Liver (tissue), 9 donors: ENCODE data around the gene INPP4B. TPM values are rescaled to one million over a fixed set of nuclear protein-coding genes. Genes with fewer than 3 reads are reported as not detected.

Source experiments
- DNase-seq: peaks from one replicate; pipeline ENCODE4 v3.0.0-alpha.2; 2017; ENCODE audit warnings: low spot score
- H3K27ac ChIP-seq, 2 donors: one replicate each; pipeline ENCODE4 v1.7.0; 2013; ENCODE audit warnings: inconsistent platforms in 2 of 2, low read length in 2 of 2, control low read depth in 1 of 2, low read depth in 1 of 2, mild to moderate bottlenecking in 1 of 2
- H3K27me3 ChIP-seq, 4 donors: one replicate each; pipeline versions ENCODE4 v1.6.1 to v1.7.0; 2013; ENCODE audit warnings: low read length in 3 of 4, inconsistent platforms in 1 of 4, mild to moderate bottlenecking in 1 of 4, moderate library complexity in 1 of 4; ENCODE audit not compliant: control insufficient read depth in 4 of 4, insufficient read depth in 4 of 4
- H3K36me3 ChIP-seq, 4 donors: one replicate each; pipeline versions ENCODE4 v1.6.1 to v1.7.0; 2013; ENCODE audit warnings: low read length in 3 of 4, mild to moderate bottlenecking in 3 of 4, low read depth in 1 of 4, moderate library complexity in 1 of 4; ENCODE audit not compliant: control insufficient read depth in 4 of 4, insufficient read depth in 3 of 4
- H3K4me1 ChIP-seq, 4 donors: one replicate each; pipeline versions ENCODE4 v1.6.1 to v1.7.0; 2013; ENCODE audit warnings: low read length in 3 of 4, mild to moderate bottlenecking in 3 of 4, moderate library complexity in 1 of 4; ENCODE audit not compliant: control insufficient read depth in 4 of 4, insufficient read depth in 4 of 4
- H3K4me3 ChIP-seq, 3 donors: one replicate each; pipeline versions ENCODE4 v1.6.1 to v1.7.0; 2013; ENCODE audit warnings: low read length in 3 of 3, control low read depth in 1 of 3, low read depth in 1 of 3, mild to moderate bottlenecking in 1 of 3
- H3K9ac ChIP-seq, 2 donors: one replicate each; pipeline ENCODE4 v1.7.0; 2013; ENCODE audit warnings: low read length in 2 of 2, mild to moderate bottlenecking in 2 of 2, moderate library complexity in 2 of 2, control low read depth in 1 of 2, low read depth in 1 of 2
- H3K9me3 ChIP-seq, 4 donors: one replicate each; pipeline versions ENCODE4 v1.6.1 to v1.7.0; 2013; ENCODE audit warnings: low read length in 3 of 4; ENCODE audit not compliant: control insufficient read depth in 4 of 4
- EGR1 ChIP-seq, 2 donors: IDR thresholded peaks; 2 replicates each; pipeline ENCODE4 v1.6.1; 2016 to 2018; ENCODE audit warnings: antibody characterized with exemption in 2 of 2, low read depth in 2 of 2
- FOXA1 ChIP-seq: IDR thresholded peaks from 2 replicates; pipeline ENCODE4 v1.6.1; 2016; ENCODE audit warnings: antibody characterized with exemption
- FOXA2 ChIP-seq: IDR thresholded peaks from 2 replicates; pipeline ENCODE4 v1.6.1; 2016; ENCODE audit warnings: antibody characterized with exemption
- GABPA ChIP-seq, 2 donors: IDR thresholded peaks in 1 of 2; conservative IDR thresholded peaks in 1 of 2; 2 replicates each; pipeline ENCODE4 v1.6.1; 2016; ENCODE audit warnings: antibody characterized with exemption in 2 of 2, mild to moderate bottlenecking in 1 of 2, moderate library complexity in 1 of 2
- HNF4G ChIP-seq: IDR thresholded peaks from 2 replicates; pipeline ENCODE4 v1.6.1; 2016; ENCODE audit warnings: antibody characterized with exemption
- JUND ChIP-seq, 2 donors: IDR thresholded peaks; 2 replicates each; pipeline ENCODE4 v1.6.1; 2016; ENCODE audit warnings: antibody characterized with exemption in 2 of 2
- NR2F2 ChIP-seq: IDR thresholded peaks from 2 replicates; pipeline ENCODE4 v1.6.1; 2016; ENCODE audit warnings: antibody characterized with exemption
- RAD21 ChIP-seq, 2 donors: IDR thresholded peaks; 2 replicates each; pipeline ENCODE4 v1.6.1; 2016; ENCODE audit warnings: antibody characterized with exemption in 2 of 2, mild to moderate bottlenecking in 2 of 2
- RXRA ChIP-seq, 2 donors: IDR thresholded peaks; 2 replicates each; pipeline ENCODE4 v1.6.1; 2017 to 2018; ENCODE audit warnings: antibody characterized with exemption in 2 of 2, mild to moderate bottlenecking in 1 of 2
- SP1 ChIP-seq: IDR thresholded peaks from 2 replicates; pipeline ENCODE4 v1.6.1; 2018; ENCODE audit warnings: antibody characterized with exemption, mild to moderate bottlenecking
- TAF1 ChIP-seq: conservative IDR thresholded peaks from 2 replicates; pipeline ENCODE4 v1.6.1; 2016; ENCODE audit warnings: antibody characterized with exemption, mild to moderate bottlenecking
- YY1 ChIP-seq: IDR thresholded peaks from 2 replicates; pipeline ENCODE4 v1.6.1; 2016; ENCODE audit warnings: antibody characterized with exemption, mild to moderate bottlenecking
- WGBS: extraction: QIAGEN DNeasy Blood & Tissue Kit; methylation state at CpG from one replicate; pipeline ENCODE4 v1.1.7; 2013; 5-methylcytosine and 5-hydroxymethylcytosine counted together
- polyA plus RNA-seq, 2 donors: library from polyadenylated mRNA; stranded (reverse) in 1 of 2; unstranded in 1 of 2; fragments of 200-250 nt in 1 of 2; fragments of >200 nt in 1 of 2; fragmentation: Nextera tagmentation in 1 of 2; extraction: Ambion mirVana in 1 of 2; gene quantifications; one replicate each; pipeline versions ENCODE4 v1.2.1 to v1.2.3, GENCODE V29; 2013 to 2015
- total RNA-seq, 2 donors: library from RNA; depleted of rRNA; stranded (reverse); fragments of >200 nt; gene quantifications; one replicate each; pipeline ENCODE4 v1.2.3, GENCODE V29; 2014
- TF ChIP-seq, protein P1 (sequence below): IDR thresholded peaks from 2 replicates; pipeline ENCODE4 v1.6.1; 2016; ENCODE audit warnings: antibody characterized with exemption
- TF ChIP-seq, protein P2 (sequence below): IDR thresholded peaks from 2 replicates; pipeline ENCODE4 v1.6.1; 2016; ENCODE audit warnings: antibody characterized with exemption
- TF ChIP-seq, protein P3 (sequence below): fragments of 150-350 bp; IDR thresholded peaks from 2 replicates; pipeline ENCODE4 v1.5.1; 2017; ENCODE audit warnings: improper control_type of control experiment, low read depth, low read length; ENCODE audit not compliant: missing input control
- TF ChIP-seq, protein P4 (sequence below): IDR thresholded peaks from 2 replicates; pipeline ENCODE4 v1.6.1; 2016; ENCODE audit warnings: antibody characterized with exemption
- donor health status: healthy.
- donor health status: healthy.
- donor health status: healthy.
- donor health status: healthy.
- donor health status: healthy.

INPP4B gene
- total and polyA plus RNA-seq, 4 donors, result 0.43 to 2.8 (median 1.6) TPM

DNA sequence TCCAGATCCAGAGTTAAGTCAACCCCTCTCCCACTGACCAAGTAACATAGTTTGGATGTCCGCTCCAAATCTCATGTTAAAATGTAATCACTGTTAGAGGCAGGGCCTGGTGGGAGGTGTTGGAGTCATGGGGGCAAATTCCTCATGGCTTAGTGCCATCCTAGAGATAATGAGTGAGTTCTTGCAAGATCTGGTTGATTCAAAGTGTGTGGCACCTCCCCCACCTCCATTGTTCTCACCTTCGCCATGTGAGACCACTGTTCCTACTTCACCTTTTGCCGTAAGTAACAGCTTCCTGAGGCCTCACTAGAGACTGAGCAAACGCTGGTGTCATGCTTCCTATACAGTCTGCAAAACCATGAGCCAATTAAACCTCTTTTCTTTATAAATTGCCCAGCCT lies 548.8 kb downstream of the INPP4B start:
- Histone ChIP-seq H3K4me3 (no peak overlapping the region), H3K36me3 (no peaks in the 10 kb centered on the region), H3K9me3 (no peaks in the 10 kb centered on the region), H3K4me1 (no peaks in the 10 kb centered on the region), H3K27me3 (peaks cover 0 to 3% (median 0%) of the 10 kb centered on the region in 4 donors), H3K9ac (no peak overlapping the region), H3K27ac (no peak overlapping the region)
- TF ChIP-seq GABPA (IDR thresholded peaks at IDR 0.05 in 1 of 2, conservative IDR thresholded peaks at IDR 0.05 in 1 of 2) (no peak), YY1 (no peak), FOXA1 (no peak), FOXA2 (no peak), NR2F2 (no peak), HNF4G (no peak), SP1 (no peak)
- TF ChIP-seq, protein P1, sequence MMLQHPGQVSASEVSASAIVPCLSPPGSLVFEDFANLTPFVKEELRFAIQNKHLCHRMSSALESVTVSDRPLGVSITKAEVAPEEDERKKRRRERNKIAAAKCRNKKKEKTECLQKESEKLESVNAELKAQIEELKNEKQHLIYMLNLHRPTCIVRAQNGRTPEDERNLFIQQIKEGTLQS, result no peak
- 86% methylated on average over 4 of the region's 4 CpGs for WGBS
- DNase-seq, result no peak

DNA sequence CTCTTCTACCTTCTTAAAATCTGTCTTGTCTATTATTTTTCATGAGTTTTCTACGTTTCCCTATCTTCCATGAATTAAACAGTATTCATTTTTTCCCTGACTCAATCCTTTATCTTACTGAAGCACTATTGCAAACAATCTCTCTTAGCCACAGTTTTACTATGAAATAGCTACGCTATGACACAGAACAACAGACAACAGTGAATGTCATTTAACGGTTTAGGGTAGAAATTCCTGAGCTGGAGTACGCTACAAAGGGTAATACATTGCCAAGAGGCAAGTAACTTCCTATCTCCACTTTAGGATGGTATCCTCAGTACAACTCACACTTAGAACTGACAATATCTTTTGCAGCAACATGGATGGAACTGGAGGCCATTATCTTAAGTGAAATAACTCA lies 552.6 kb downstream of the INPP4B start:
- TF ChIP-seq YY1 (no peak), FOXA1 (no peak), JUND (IDR thresholded peaks at IDR 0.05) (no peak), HNF4G (no peak), RXRA (IDR thresholded peaks at IDR 0.05) (no peak), RAD21 (IDR thresholded peaks at IDR 0.05) (no peak), FOXA2 (no peak), EGR1 (IDR thresholded peaks at IDR 0.05; ENCODE audit: low read depth in 2 of 2) (no peak), TAF1 (no peak)
- TF ChIP-seq, protein P2, sequence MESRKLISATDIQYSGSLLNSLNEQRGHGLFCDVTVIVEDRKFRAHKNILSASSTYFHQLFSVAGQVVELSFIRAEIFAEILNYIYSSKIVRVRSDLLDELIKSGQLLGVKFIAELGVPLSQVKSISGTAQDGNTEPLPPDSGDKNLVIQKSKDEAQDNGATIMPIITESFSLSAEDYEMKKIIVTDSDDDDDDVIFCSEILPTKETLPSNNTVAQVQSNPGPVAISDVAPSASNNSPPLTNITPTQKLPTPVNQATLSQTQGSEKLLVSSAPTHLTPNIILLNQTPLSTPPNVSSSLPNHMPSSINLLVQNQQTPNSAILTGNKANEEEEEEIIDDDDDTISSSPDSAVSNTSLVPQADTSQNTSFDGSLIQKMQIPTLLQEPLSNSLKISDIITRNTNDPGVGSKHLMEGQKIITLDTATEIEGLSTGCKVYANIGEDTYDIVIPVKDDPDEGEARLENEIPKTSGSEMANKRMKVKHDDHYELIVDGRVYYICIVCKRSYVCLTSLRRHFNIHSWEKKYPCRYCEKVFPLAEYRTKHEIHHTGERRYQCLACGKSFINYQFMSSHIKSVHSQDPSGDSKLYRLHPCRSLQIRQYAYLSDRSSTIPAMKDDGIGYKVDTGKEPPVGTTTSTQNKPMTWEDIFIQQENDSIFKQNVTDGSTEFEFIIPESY, result no peak
- TF ChIP-seq, protein P3, sequence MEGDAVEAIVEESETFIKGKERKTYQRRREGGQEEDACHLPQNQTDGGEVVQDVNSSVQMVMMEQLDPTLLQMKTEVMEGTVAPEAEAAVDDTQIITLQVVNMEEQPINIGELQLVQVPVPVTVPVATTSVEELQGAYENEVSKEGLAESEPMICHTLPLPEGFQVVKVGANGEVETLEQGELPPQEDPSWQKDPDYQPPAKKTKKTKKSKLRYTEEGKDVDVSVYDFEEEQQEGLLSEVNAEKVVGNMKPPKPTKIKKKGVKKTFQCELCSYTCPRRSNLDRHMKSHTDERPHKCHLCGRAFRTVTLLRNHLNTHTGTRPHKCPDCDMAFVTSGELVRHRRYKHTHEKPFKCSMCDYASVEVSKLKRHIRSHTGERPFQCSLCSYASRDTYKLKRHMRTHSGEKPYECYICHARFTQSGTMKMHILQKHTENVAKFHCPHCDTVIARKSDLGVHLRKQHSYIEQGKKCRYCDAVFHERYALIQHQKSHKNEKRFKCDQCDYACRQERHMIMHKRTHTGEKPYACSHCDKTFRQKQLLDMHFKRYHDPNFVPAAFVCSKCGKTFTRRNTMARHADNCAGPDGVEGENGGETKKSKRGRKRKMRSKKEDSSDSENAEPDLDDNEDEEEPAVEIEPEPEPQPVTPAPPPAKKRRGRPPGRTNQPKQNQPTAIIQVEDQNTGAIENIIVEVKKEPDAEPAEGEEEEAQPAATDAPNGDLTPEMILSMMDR, result no peak
- TF ChIP-seq, protein P1, result no peak
- TF ChIP-seq, protein P4, sequence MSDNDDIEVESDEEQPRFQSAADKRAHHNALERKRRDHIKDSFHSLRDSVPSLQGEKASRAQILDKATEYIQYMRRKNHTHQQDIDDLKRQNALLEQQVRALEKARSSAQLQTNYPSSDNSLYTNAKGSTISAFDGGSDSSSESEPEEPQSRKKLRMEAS, result no peak
- Histone ChIP-seq H3K36me3 (no peaks in the 10 kb centered on the region), H3K9me3 (no peaks in the 10 kb centered on the region), H3K4me1 (no peaks in the 10 kb centered on the region), H3K27ac (no peak overlapping the region), H3K27me3 (no peaks in the 10 kb centered on the region), H3K9ac (no peak overlapping the region), H3K4me3 (no peak overlapping the region)
- DNase-seq, result no peak
- 87% methylated on average over 4 of the region's 4 CpGs for WGBS
